Neural progenitor cell (in vitro differentiated cells): ENCODE data around the gene GALNT13. TPM values are rescaled to one million over a fixed set of nuclear protein-coding genes. Genes with fewer than 3 reads are reported as not detected.

Source experiments
- DNase-seq: peaks from one replicate; pipeline ENCODE4 v3.0.0-alpha.2; 2016; ENCODE audit warnings: low spot score
- H2AFZ ChIP-seq: fragments of 200-600 bp; sonication (generic); replicated peaks from 2 replicates; pipeline ENCODE4 v1.6.1; 2016; ENCODE audit warnings: antibody characterized with exemption
- H3F3A ChIP-seq: fragments of 200-600 bp; sonication (generic); 2 replicates; pipeline ENCODE4 v1.6.1; 2016; ENCODE audit warnings: antibody characterized with exemption, low read depth
- H3K27ac ChIP-seq: fragments of 200-600 bp; sonication (generic); 2 replicates; pipeline ENCODE4 v1.5.1; 2016; ENCODE audit warnings: mild to moderate bottlenecking
- H3K27me3 ChIP-seq: fragments of 200-600 bp; sonication (generic); 2 replicates; pipeline ENCODE4 v1.6.1; 2016; ENCODE audit warnings: mild to moderate bottlenecking, moderate library complexity
- H3K36me3 ChIP-seq: fragments of 200-600 bp; sonication (generic); 2 replicates; pipeline ENCODE4 v1.5.1; 2016
- H3K4me1 ChIP-seq: fragments of 200-600 bp; sonication (generic); 2 replicates; pipeline ENCODE4 v1.6.1; 2016; ENCODE audit warnings: mixed run types
- H3K4me2 ChIP-seq: fragments of 200-600 bp; sonication (generic); 2 replicates; pipeline ENCODE4 v1.6.1; 2016
- H3K4me3 ChIP-seq: fragments of 200-600 bp; sonication (generic); 2 replicates; pipeline ENCODE4 v1.5.1; 2016
- H3K79me2 ChIP-seq: fragments of 200-600 bp; sonication (generic); 2 replicates; pipeline ENCODE4 v1.6.1; 2016; ENCODE audit warnings: low read depth
- H3K9ac ChIP-seq: fragments of 200-600 bp; sonication (generic); 2 replicates; pipeline ENCODE4 v1.6.1; 2016
- H3K9me3 ChIP-seq: fragments of 200-600 bp; sonication (generic); 2 replicates; pipeline ENCODE4 v1.5.1; 2016; ENCODE audit warnings: low read depth
- H4K20me1 ChIP-seq: fragments of 200-600 bp; sonication (generic); 2 replicates; pipeline ENCODE4 v1.6.1; 2016; ENCODE audit warnings: low read depth
- H3K27ac Mint-ChIP-seq: 3 replicates; pipeline ENCODE4 v1.8.0; 2021; ENCODE audit warnings: mixed read lengths
- H3K27me3 Mint-ChIP-seq: 2 replicates; pipeline ENCODE4 v1.8.0; 2022; ENCODE audit warnings: low read depth, mild to moderate bottlenecking, inconsistent platforms, moderate library complexity, mixed read lengths; ENCODE audit not compliant: insufficient read depth
- H3K36me3 Mint-ChIP-seq: 3 replicates; pipeline ENCODE4 v1.8.0; 2021; ENCODE audit warnings: mixed read lengths
- H3K4me1 Mint-ChIP-seq: 3 replicates; pipeline ENCODE4 v1.8.0; 2021; ENCODE audit warnings: mixed read lengths
- H3K4me3 Mint-ChIP-seq: 3 replicates; pipeline ENCODE4 v1.8.0; 2021; ENCODE audit warnings: mild to moderate bottlenecking, moderate library complexity, mixed read lengths
- H3K9me3 Mint-ChIP-seq: 3 replicates; pipeline ENCODE4 v1.8.0; 2020; ENCODE audit warnings: mixed read lengths
- EZH2 ChIP-seq: fragments of 200-600 bp; sonication (generic); IDR thresholded peaks from 2 replicates; pipeline ENCODE4 v1.6.1; 2017; ENCODE audit warnings: antibody characterized with exemption, mild to moderate bottlenecking, moderate library complexity
- EZH2phosphoT487 ChIP-seq: fragments of 200-600 bp; sonication (generic); IDR thresholded peaks from 2 replicates; pipeline ENCODE4 v1.6.1; 2017; ENCODE audit warnings: antibody characterized with exemption
- total RNA-seq: library from RNA; depleted of rRNA; stranded (reverse); fragments of >200 nt; gene quantifications from 2 replicates; pipeline ENCODE4 v1.2.3, GENCODE V29; 2015; ENCODE audit warnings: low replicate concordance
- TF ChIP-seq, protein P1 (sequence below): fragments of 200-600 bp; sonication (generic); IDR thresholded peaks from 2 replicates; pipeline ENCODE4 v1.5.1; 2017; ENCODE audit warnings: antibody characterized with exemption, mild to moderate bottlenecking

GALNT13 gene
- total RNA-seq, 1 donor from 2014 or later: 5.9 TPM

DNA sequence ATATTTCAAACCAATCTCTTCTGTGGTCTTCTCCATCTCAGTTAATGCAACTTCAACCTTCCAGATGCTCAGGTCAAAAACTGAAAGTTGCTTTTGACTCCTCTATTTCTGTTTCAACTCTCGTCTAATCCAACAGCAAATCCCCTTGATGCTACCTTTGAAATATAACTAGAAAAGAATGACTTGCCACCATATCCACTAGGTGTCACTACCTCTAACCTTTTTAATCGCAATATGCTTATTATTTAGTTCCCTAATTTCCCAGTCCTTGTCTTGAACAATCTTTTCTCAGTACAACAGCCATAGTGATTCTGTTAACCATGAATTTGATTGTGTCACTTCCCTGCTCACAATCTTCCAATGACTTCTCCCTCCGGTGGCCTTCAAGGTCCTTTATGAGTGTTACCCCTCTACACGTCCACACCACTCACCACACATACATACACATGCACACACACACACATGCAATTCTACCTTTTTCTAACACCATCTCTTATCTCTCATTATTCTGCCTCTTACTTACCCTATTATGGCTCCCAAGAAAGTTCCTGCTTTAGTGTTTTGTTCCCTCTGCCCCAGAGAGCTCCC, 581.3 kb downstream of the GALNT13 start:
- no peak overlapping the region for H3K4me2 ChIP-seq
- no peaks in the 10 kb centered on the region for H3F3A ChIP-seq
- TF ChIP-seq, protein P1, sequence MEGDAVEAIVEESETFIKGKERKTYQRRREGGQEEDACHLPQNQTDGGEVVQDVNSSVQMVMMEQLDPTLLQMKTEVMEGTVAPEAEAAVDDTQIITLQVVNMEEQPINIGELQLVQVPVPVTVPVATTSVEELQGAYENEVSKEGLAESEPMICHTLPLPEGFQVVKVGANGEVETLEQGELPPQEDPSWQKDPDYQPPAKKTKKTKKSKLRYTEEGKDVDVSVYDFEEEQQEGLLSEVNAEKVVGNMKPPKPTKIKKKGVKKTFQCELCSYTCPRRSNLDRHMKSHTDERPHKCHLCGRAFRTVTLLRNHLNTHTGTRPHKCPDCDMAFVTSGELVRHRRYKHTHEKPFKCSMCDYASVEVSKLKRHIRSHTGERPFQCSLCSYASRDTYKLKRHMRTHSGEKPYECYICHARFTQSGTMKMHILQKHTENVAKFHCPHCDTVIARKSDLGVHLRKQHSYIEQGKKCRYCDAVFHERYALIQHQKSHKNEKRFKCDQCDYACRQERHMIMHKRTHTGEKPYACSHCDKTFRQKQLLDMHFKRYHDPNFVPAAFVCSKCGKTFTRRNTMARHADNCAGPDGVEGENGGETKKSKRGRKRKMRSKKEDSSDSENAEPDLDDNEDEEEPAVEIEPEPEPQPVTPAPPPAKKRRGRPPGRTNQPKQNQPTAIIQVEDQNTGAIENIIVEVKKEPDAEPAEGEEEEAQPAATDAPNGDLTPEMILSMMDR: peak; percentile 56
- no peak for TF ChIP-seq EZH2
- H4K20me1 ChIP-seq: no peaks in the 10 kb centered on the region
- Mint-ChIP-seq H3K27me3 (no peaks in the 10 kb centered on the region), H3K27ac (no peak overlapping the region), H3K36me3 (no peaks in the 10 kb centered on the region), H3K4me3 (no peak overlapping the region), H3K4me1 (no peaks in the 10 kb centered on the region), H3K9me3 (no peaks in the 10 kb centered on the region)
- no peaks in the 10 kb centered on the region for H3K36me3 ChIP-seq
- no peaks in the 10 kb centered on the region for H3K27me3 ChIP-seq
- no peak overlapping the region for H3K27ac ChIP-seq
- no peaks in the 10 kb centered on the region for H3K79me2 ChIP-seq
- DNase-seq: no peak
- H2AFZ ChIP-seq: no peak overlapping the region
- H3K9ac ChIP-seq: no peak overlapping the region
- no peaks in the 10 kb centered on the region for H3K4me1 ChIP-seq
- no peaks in the 10 kb centered on the region for H3K9me3 ChIP-seq
- H3K4me3 ChIP-seq: no peak overlapping the region

DNA sequence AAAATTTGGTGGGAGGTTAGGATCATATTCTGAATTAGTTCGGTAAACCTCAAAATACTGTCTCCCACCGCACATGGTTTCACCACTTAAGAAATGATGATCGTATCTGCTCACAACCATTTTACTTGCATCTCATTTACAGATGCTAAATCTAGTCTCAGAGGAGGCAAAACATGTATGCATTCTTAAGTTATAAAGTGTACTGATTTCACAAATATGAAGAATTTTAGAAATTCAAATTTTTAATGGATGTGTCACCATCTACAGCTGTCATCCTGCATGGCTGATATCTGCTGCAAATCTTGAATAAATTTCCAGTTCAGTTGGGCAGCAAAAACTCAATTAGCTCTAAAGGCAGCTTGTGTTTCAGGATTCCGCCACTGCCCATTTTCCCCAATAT, 583.4 kb downstream of the GALNT13 start:
- TF ChIP-seq, protein P1: no peak
- TF ChIP-seq EZH2phosphoT487 (no peak), EZH2 (no peak)
- Histone ChIP-seq H3K9ac (no peak overlapping the region), H3K4me1 (no peaks in the 10 kb centered on the region), H4K20me1 (no peaks in the 10 kb centered on the region), H3K4me2 (no peak overlapping the region), H3K27me3 (no peaks in the 10 kb centered on the region), H3K27ac (no peak overlapping the region), H3K9me3 (no peaks in the 10 kb centered on the region), H2AFZ (no peak overlapping the region), H3K4me3 (no peak overlapping the region), H3F3A (no peaks in the 10 kb centered on the region), H3K79me2 (no peaks in the 10 kb centered on the region), H3K36me3 (no peaks in the 10 kb centered on the region)
- H3K36me3 Mint-ChIP-seq: no peaks in the 10 kb centered on the region
- no peaks in the 10 kb centered on the region for H3K9me3 Mint-ChIP-seq
- no peaks in the 10 kb centered on the region for H3K27me3 Mint-ChIP-seq
- no peaks in the 10 kb centered on the region for H3K4me1 Mint-ChIP-seq
- H3K4me3 Mint-ChIP-seq: no peak overlapping the region
- DNase-seq: no peak
- H3K27ac Mint-ChIP-seq: no peak overlapping the region

DNA sequence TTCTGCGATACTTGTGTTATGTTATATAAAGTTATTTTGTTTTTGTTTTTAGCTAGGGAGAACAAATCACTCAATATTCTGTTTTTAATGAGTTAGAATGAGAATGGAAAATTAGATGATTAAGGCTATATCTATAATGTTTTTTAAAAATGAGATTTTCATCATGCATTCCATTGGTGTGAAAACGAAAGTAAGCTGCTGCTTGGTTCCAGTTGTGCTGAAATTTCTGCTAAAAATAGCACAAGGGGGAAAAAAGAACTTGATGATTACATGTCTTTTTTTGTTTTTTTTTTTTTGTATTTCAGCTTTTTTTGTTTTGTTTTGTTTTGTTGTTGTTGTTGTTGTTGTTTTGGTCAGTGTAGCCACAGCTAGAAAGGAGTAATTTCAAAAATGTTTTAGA, 584.1 kb downstream of the GALNT13 start:
- H3K27ac Mint-ChIP-seq: no peak overlapping the region
- Histone ChIP-seq H3K4me2 (no peak overlapping the region), H3K27me3 (no peaks in the 10 kb centered on the region), H3K9me3 (no peaks in the 10 kb centered on the region), H2AFZ (no peak overlapping the region), H3K79me2 (no peaks in the 10 kb centered on the region), H3F3A (no peaks in the 10 kb centered on the region), H3K36me3 (no peaks in the 10 kb centered on the region), H3K9ac (no peak overlapping the region), H3K4me3 (no peak overlapping the region), H4K20me1 (no peaks in the 10 kb centered on the region), H3K27ac (no peak overlapping the region), H3K4me1 (no peaks in the 10 kb centered on the region)
- TF ChIP-seq, protein P1: no peak
- H3K4me3 Mint-ChIP-seq: no peak overlapping the region
- no peaks in the 10 kb centered on the region for H3K36me3 Mint-ChIP-seq
- H3K4me1 Mint-ChIP-seq: no peaks in the 10 kb centered on the region
- no peaks in the 10 kb centered on the region for H3K9me3 Mint-ChIP-seq
- DNase-seq: no peak
- H3K27me3 Mint-ChIP-seq: no peaks in the 10 kb centered on the region
